ENCODE data around the gene USP7.
"Not testable (repeated sequence)": the region's sequence is repeated elsewhere in the genome, so short reads cannot be mapped to it uniquely, and the experiment has no call there.

USP7 gene

GRCh38 chr16:8963821-8964441 lies at the start of gene USP7:
Gene USP7 (minus strand): TSS chr16:8963906. CDS start chr16:8963285, 621 bp downstream.
- DNase-seq: peak; percentile 86

GRCh38 chr16:9013508-9013864 lies 49.8 kb upstream of the USP7 start:
- DNase-seq: no peak

- no peak for DNase-seq
These were observed 49.3 kb upstream of the USP7 start for GRCh38 chr16:9012848-9013507.

- DNase-seq: no peak
These were observed 48.6 kb upstream of the USP7 start for GRCh38 chr16:9012330-9012729.

- peak; percentile 51 for DNase-seq
These were observed 45.0 kb upstream of the USP7 start for GRCh38 chr16:9008601-9009260.

GRCh38 chr16:9007177-9007794 lies 43.6 kb upstream of the USP7 start:
- DNase-seq: no peak

GRCh38 chr16:9004183-9004582 lies 40.5 kb upstream of the USP7 start:
- DNase-seq: no peak

GRCh38 chr16:9003763-9004162 lies 40.1 kb upstream of the USP7 start:
- DNase-seq: no peak

GRCh38 chr16:9003322-9003721 lies 39.6 kb upstream of the USP7 start:
- peak; percentile 72 for DNase-seq

GRCh38 chr16:9002042-9002441 lies 38.3 kb upstream of the USP7 start:
- no peak for DNase-seq

GRCh38 chr16:9000664-9001063 lies 37.0 kb upstream of the USP7 start:
- no peak for DNase-seq

- no peak for DNase-seq
These were observed 36.1 kb upstream of the USP7 start for GRCh38 chr16:8999800-9000199.

GRCh38 chr16:8998108-8998507 lies 34.4 kb upstream of the USP7 start:
- DNase-seq: no peak

- no peak for DNase-seq
These were observed 33.2 kb upstream of the USP7 start for GRCh38 chr16:8996891-8997290.

GRCh38 chr16:8990445-8990844 lies 26.7 kb upstream of the USP7 start:
- DNase-seq: no peak

GRCh38 chr16:8989099-8989878 lies 25.6 kb upstream of the USP7 start:
- no peak for DNase-seq

- no peak for DNase-seq
These were observed 23.1 kb upstream of the USP7 start for GRCh38 chr16:8986818-8987191.

- no peak for DNase-seq
These were observed 22.4 kb upstream of the USP7 start for GRCh38 chr16:8986111-8986510.

GRCh38 chr16:8982816-8983215 lies 19.1 kb upstream of the USP7 start:
- no peak for DNase-seq

- not testable (repeated sequence) for DNase-seq
These were observed 18.2 kb upstream of the USP7 start for GRCh38 chr16:8981901-8982300.

GRCh38 chr16:8976189-8976588 lies 12.5 kb upstream of the USP7 start:
- DNase-seq: not testable (repeated sequence)

GRCh38 chr16:8975039-8975438 lies 11.3 kb upstream of the USP7 start:
- no peak for DNase-seq
